IMR-90 (cell line): ENCODE results near the gene SNX5. TPM values are rescaled to one million over a fixed set of nuclear protein-coding genes. Genes with fewer than 3 reads are reported as not detected.

Source experiments
- ATAC-seq: fragments of 200-7000 bp; cut with Tn5 transposase; 2 replicates; pipeline ENCODE4 v1.9.1; 2020; ENCODE audit warnings: low read depth, mild to moderate bottlenecking, moderate library complexity
- BruUV-seq: library from RNA; stranded (reverse); fragments of 400-500 nt; replicated peaks from 2 replicates; lab custom pipeline; 2021; lab: Mats Ljungman, UMichigan
- CTCF ChIA-PET: fragments of 300-600 bp; formaldehyde crosslinking; extraction: SDS; loops from one replicate; lab custom pipeline; 2021; ENCODE audit warnings: antibody characterized with exemption; lab: Yijun Ruan, JAX
- POLR2A ChIA-PET: fragments of 300-600 bp; sonication (Branson Sonifier 250); formaldehyde crosslinking; loops from one replicate; lab custom pipeline; 2022; ENCODE audit warnings: antibody characterized with exemption; ENCODE audit not compliant: unreplicated experiment; lab: Charles Lee
- DNase-seq: peaks from one replicate; pipeline ENCODE4 v3.0.0; 2013
- H2AFZ ChIP-seq: replicated peaks from 2 replicates; pipeline ENCODE3; 2013; ENCODE audit warnings: low read length, mild to moderate bottlenecking; ENCODE audit not compliant: poor library complexity
- H2AK5ac ChIP-seq: 2 replicates; pipeline ENCODE4 v1.6.1; 2013; ENCODE audit warnings: low read depth, low read length, inconsistent platforms
- H2AK9ac ChIP-seq: replicated peaks from 2 replicates; pipeline ENCODE3; 2013; ENCODE audit warnings: mild to moderate bottlenecking, low read depth, low read length, moderate library complexity; ENCODE audit not compliant: poor library complexity
- H2BK120ac ChIP-seq: 2 replicates; pipeline ENCODE4 v1.6.1; 2013; ENCODE audit warnings: low read depth, low read length, inconsistent platforms
- H2BK15ac ChIP-seq: 3 replicates; pipeline ENCODE4 v1.6.1; 2013; ENCODE audit warnings: low read depth, low read length, inconsistent platforms
- H2BK20ac ChIP-seq: 2 replicates; pipeline ENCODE4 v1.6.1; 2013; ENCODE audit warnings: low read depth, mild to moderate bottlenecking, inconsistent platforms, low read length, moderate library complexity
- H2BK5ac ChIP-seq: 2 replicates; pipeline ENCODE4 v1.6.1; 2013; ENCODE audit warnings: mild to moderate bottlenecking, low read depth, low read length, inconsistent platforms; ENCODE audit not compliant: poor library complexity, severe bottlenecking
- H3K14ac ChIP-seq: replicated peaks from 2 replicates; pipeline ENCODE4 v1.6.1; 2013; ENCODE audit warnings: low read depth, low read length, inconsistent platforms
- H3K18ac ChIP-seq: 2 replicates; pipeline ENCODE4 v1.6.1; 2013; ENCODE audit warnings: low read depth, low read length, control low read depth
- H3K23ac ChIP-seq: 2 replicates; pipeline ENCODE4 v1.6.1; 2013; ENCODE audit warnings: low read depth, low read length, inconsistent platforms
- H3K27ac ChIP-seq: 2 replicates; pipeline ENCODE4 v1.5.1; 2013; ENCODE audit warnings: mild to moderate bottlenecking, control low read depth, low read length; ENCODE audit not compliant: insufficient read depth
- H3K27me3 ChIP-seq: 2 replicates; pipeline ENCODE4 v1.6.1; 2013; ENCODE audit warnings: low read length; ENCODE audit not compliant: control insufficient read depth, insufficient read depth
- H3K36me3 ChIP-seq: 2 replicates; pipeline ENCODE4 v1.6.1; 2013; ENCODE audit warnings: low read length, mixed read lengths; ENCODE audit not compliant: control insufficient read depth, insufficient read depth
- H3K4ac ChIP-seq: 2 replicates; pipeline ENCODE4 v1.6.1; 2013; ENCODE audit warnings: low read depth, low read length, inconsistent platforms
- H3K4me1 ChIP-seq: 2 replicates; pipeline ENCODE4 v1.6.1; 2013; ENCODE audit warnings: low read length, mixed read lengths; ENCODE audit not compliant: control insufficient read depth, insufficient read depth
- H3K4me2 ChIP-seq: 2 replicates; pipeline ENCODE4 v1.6.1; 2013; ENCODE audit warnings: low read depth, mild to moderate bottlenecking, control low read depth, low read length, moderate library complexity
- H3K4me3 ChIP-seq: 2 replicates; pipeline ENCODE4 v1.5.1; 2013; ENCODE audit warnings: low read depth, mild to moderate bottlenecking, control low read depth, low read length, moderate library complexity; ENCODE audit not compliant: insufficient read depth
- H3K56ac ChIP-seq: 2 replicates; pipeline ENCODE4 v1.6.1; 2013; ENCODE audit warnings: low read length, inconsistent platforms; ENCODE audit not compliant: insufficient read depth; ENCODE audit errors: extremely low read depth
- H3K79me1 ChIP-seq, 2 experiments: 2 replicates each; pipeline ENCODE4 v1.6.1; 2013; ENCODE audit warnings: low read length in 2 of 2, inconsistent platforms in 1 of 2, low read depth in 1 of 2
- H3K9ac ChIP-seq: 2 replicates; pipeline ENCODE4 v1.6.1; 2013; ENCODE audit warnings: low read depth, low read length, control low read depth
- H3K9me1 ChIP-seq: 2 replicates; pipeline ENCODE4 v1.6.1; 2013; ENCODE audit warnings: low read length, inconsistent platforms; ENCODE audit not compliant: insufficient read depth
- H3K9me3 ChIP-seq: 2 replicates; pipeline ENCODE4 v1.6.1; 2013; ENCODE audit warnings: low read length; ENCODE audit not compliant: control insufficient read depth, insufficient read depth
- H4K20me1 ChIP-seq: 2 replicates; pipeline ENCODE4 v1.6.1; 2013; ENCODE audit warnings: low read length, inconsistent platforms; ENCODE audit not compliant: insufficient read depth
- H4K5ac ChIP-seq: 2 replicates; pipeline ENCODE4 v1.6.1; 2013; ENCODE audit warnings: mild to moderate bottlenecking, low read depth, low read length, control low read depth
- H4K8ac ChIP-seq, 2 experiments: 2 replicates each; pipeline ENCODE4 v1.6.1; 2013; ENCODE audit warnings: low read depth in 2 of 2, low read length in 2 of 2, control low read depth in 1 of 2, inconsistent platforms in 1 of 2
- H4K91ac ChIP-seq: 2 replicates; pipeline ENCODE4 v1.6.1; 2013; ENCODE audit warnings: low read depth, low read length, inconsistent platforms; ENCODE audit not compliant: insufficient read depth
- NFE2L2 ChIP-seq: fragments of 150-350 bp; IDR thresholded peaks from 2 replicates; pipeline ENCODE4 v1.6.1; 2016; ENCODE audit warnings: low read depth, mild to moderate bottlenecking, low read length
- whole genome bisulfite sequencing, 2 experiments: methylation state at CpG; one replicate each; pipeline versions ENCODE4 v1.1.5 to v1.1.7; 2013; ENCODE audit warnings: missing lambda C conversion rate in 2 of 2; ENCODE audit not compliant: insufficient read length in 1 of 2; ENCODE audit errors: extremely low coverage in 2 of 2; 5-methylcytosine and 5-hydroxymethylcytosine counted together
- dilution Hi-C: fragments of 300-500 bp; cut with HindIII; formaldehyde crosslinking; loops from one replicate; pipeline ENCODE4 v1.14.3; 2018; ENCODE audit warnings: low sequenced_read_pairs; ENCODE audit not compliant: unreplicated experiment
- in situ Hi-C: fragments of 300-500 bp; cut with MboI; formaldehyde crosslinking; loops from 3 replicates; pipeline ENCODE4 v1.14.3; 2019; ENCODE audit warnings: low sequenced_read_pairs, inconsistent platforms, mixed read lengths
- intact Hi-C: fragments of 100-400 bp; cut with micrococcal nuclease; formaldehyde crosslinking; loops from 2 replicates; pipeline ENCODE4 v1.10.0; 2022
- polyA plus RNA-seq, 3 experiments: library from polyadenylated mRNA; depleted of rRNA; stranded (reverse); fragments of >200 nt; gene quantifications; 2 replicates each; pipeline ENCODE4 v1.2.3, GENCODE V29; 2012; ENCODE audit warnings: low replicate concordance in 1 of 3
- total RNA-seq: library from RNA; depleted of rRNA; stranded (reverse); fragments of >200 nt; gene quantifications from 2 replicates; pipeline ENCODE4 v1.2.3, GENCODE V29; 2012

The SNX5 gene
- total and polyA plus RNA-seq, 2 of the 4 experiments (the other 2 are of a cell fraction), result 65.4 to 92.8 TPM

- H2BK120ac ChIP-seq, result no peak overlapping the region
- no peak overlapping the region for H3K56ac ChIP-seq
- H3K4me3 ChIP-seq, result no peak overlapping the region
- no peak overlapping the region for H2AK9ac ChIP-seq
- no peak overlapping the region for H2AK5ac ChIP-seq
- no TSS peak for BruUV-seq
- no peak overlapping the region for H2BK5ac ChIP-seq
- H2BK15ac ChIP-seq, result no peak overlapping the region
- H3K14ac ChIP-seq, result no peak overlapping the region
- no peak overlapping the region for H2BK20ac ChIP-seq
- ATAC-seq (no peak), DNase-seq (no peak)
- H4K91ac ChIP-seq, result no peak overlapping the region
- POLR2A ChIA-PET, result no interaction called here
- H3K18ac ChIP-seq, result no peak overlapping the region
- TF ChIP-seq NFE2L2, result no peak
- H3K36me3 ChIP-seq, result peaks cover 62% of the 10 kb centered on the region
- no CpG with 5 or more reads among the region's 5 CpGs for WGBS, 2 experiments
- intact Hi-C loops, result no loop called here
- H3K9me1 ChIP-seq, result peaks cover 3% of the 10 kb centered on the region
- no peak overlapping the region for H4K5ac ChIP-seq
- in situ Hi-C loops, result no loop called here
- peaks cover 10% of the 10 kb centered on the region for H4K20me1 ChIP-seq
- no peak overlapping the region for H4K8ac ChIP-seq
- no peak overlapping the region for H3K9ac ChIP-seq
- no peak overlapping the region for H3K27ac ChIP-seq
- CTCF ChIA-PET, result interaction anchor here (2.8 kb wide), 1 partner anchor 8 kb away, joined by 7 read pairs; no protein-coding TSS in a partner anchor
- H3K27me3 ChIP-seq, result no peaks in the 10 kb centered on the region
- no peaks in the 10 kb centered on the region for H3K9me3 ChIP-seq
- no peaks in the 10 kb centered on the region for H3K4me1 ChIP-seq
- dilution Hi-C loops, result no loop called here
- no peak overlapping the region for H3K4ac ChIP-seq
- H3K4me2 ChIP-seq, result no peak overlapping the region
- H2AFZ ChIP-seq, result no peak overlapping the region
- peaks cover 49 to 59% of the 10 kb centered on the region in 2 experiments for H3K79me1 ChIP-seq
- H3K23ac ChIP-seq, result no peak overlapping the region
Observed at GRCh38 chr20:17947474-17947815, 21.1 kb downstream of the SNX5 start.
